Small intestine (tissue), 7 donors: ENCODE measurements around the gene KLC1. TPM values are rescaled to one million over a fixed set of nuclear protein-coding genes. Genes with fewer than 3 reads are reported as not detected.

ENCODE experiments used
- DNase-seq, 2 donors: peaks; one replicate each; pipeline versions ENCODE4 v3.0.0 to v3.0.0-alpha.2; 2013
- FAIRE-seq: peaks from 2 replicates; lab custom pipeline; 2012; peaks lifted over from hg19 to GRCh38; lab: Jason Lieb, UNC
- H3K27ac ChIP-seq, 3 donors: one replicate each; pipeline ENCODE4 v1.5.1; 2013; ENCODE audit warnings: low read length in 2 of 3, mild to moderate bottlenecking in 2 of 3, control low read depth in 1 of 3, inconsistent platforms in 1 of 3, low read depth in 1 of 3, moderate library complexity in 1 of 3
- H3K27me3 ChIP-seq, 3 donors: one replicate each; pipeline ENCODE4 v1.6.1; 2013; ENCODE audit warnings: low read length in 3 of 3, inconsistent platforms in 1 of 3; ENCODE audit not compliant: control insufficient read depth in 3 of 3, insufficient read depth in 3 of 3
- H3K36me3 ChIP-seq, 3 donors: one replicate each; pipeline ENCODE4 v1.6.1; 2013; ENCODE audit warnings: low read length in 3 of 3, inconsistent platforms in 1 of 3, low read depth in 1 of 3, mild to moderate bottlenecking in 1 of 3, moderate library complexity in 1 of 3; ENCODE audit not compliant: control insufficient read depth in 3 of 3, insufficient read depth in 2 of 3
- H3K4me1 ChIP-seq, 3 donors: one replicate each; pipeline ENCODE4 v1.6.1; 2013; ENCODE audit warnings: low read length in 2 of 3, inconsistent platforms in 1 of 3, low read depth in 1 of 3, mild to moderate bottlenecking in 1 of 3, moderate library complexity in 1 of 3; ENCODE audit not compliant: control insufficient read depth in 3 of 3, insufficient read depth in 2 of 3
- H3K4me3 ChIP-seq, 3 donors: one replicate each; pipeline ENCODE4 v1.5.1; 2013; ENCODE audit warnings: low read length in 3 of 3, control low read depth in 1 of 3, inconsistent platforms in 1 of 3, low read depth in 1 of 3, mild to moderate bottlenecking in 1 of 3, moderate library complexity in 1 of 3
- H3K9me3 ChIP-seq, 2 donors: one replicate each; pipeline ENCODE4 v1.6.1; 2013; ENCODE audit warnings: low read depth in 1 of 2, low read length in 1 of 2; ENCODE audit not compliant: control insufficient read depth in 2 of 2, insufficient read depth in 1 of 2
- WGBS, 3 donors: extraction: QIAGEN DNeasy Blood & Tissue Kit; methylation state at CpG; one replicate each; pipeline ENCODE4 v1.1.7; 2013; 5-methylcytosine and 5-hydroxymethylcytosine counted together
- polyA plus RNA-seq, 4 donors: library from polyadenylated mRNA; stranded (reverse) in 3 of 4; unstranded in 1 of 4; fragments of 200-250 nt in 3 of 4; fragments of 120-200 nt in 1 of 4; gene quantifications; one replicate each; pipeline versions ENCODE4 v1.2.1 to v1.2.3, GENCODE V29; 2013
- donor health status: healthy with polysubstance abuse.
- donor health status: control.
- donor health status: control.
- donor health status: Bipolar disorder and iron deficiency.
- donor health status: healthy.

KLC1 gene
- polyA plus RNA-seq, 4 donors = 45.9 to 74.4 (median 67.4) TPM

DNA sequence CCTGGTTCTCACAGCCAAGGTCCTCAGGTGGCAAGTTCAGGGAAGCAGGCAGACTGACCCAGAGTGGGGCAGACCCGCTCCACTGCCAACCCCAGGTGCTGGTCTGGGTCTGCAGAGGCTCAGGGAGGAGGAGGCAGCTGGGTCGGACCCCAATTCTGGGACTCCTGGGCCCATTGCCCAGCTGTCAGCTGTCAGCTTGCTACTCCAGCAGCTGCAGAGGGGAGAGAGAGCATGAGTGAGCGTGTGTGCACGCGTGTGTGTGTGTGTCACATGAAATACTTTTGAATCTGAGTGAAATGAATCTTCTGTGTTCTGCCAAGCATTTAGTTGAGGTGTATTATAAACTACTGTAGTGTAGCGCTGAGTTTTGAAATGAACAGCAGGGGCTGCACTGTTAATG is 55.5 kb downstream of the KLC1 start:
- no peak overlapping the region for H3K27ac ChIP-seq
- H3K4me1 ChIP-seq = peaks cover 0 to 2% (median 0%) of the 10 kb centered on the region in 3 donors
- H3K9me3 ChIP-seq = no peaks in the 10 kb centered on the region
- 78 to 97% (median 90%) methylated on average over 6 of the region's 6 CpGs for WGBS, 3 donors
- no peak for DNase-seq
- no peaks in the 10 kb centered on the region for H3K27me3 ChIP-seq
- no peak for FAIRE-seq
- no peak overlapping the region for H3K4me3 ChIP-seq
- H3K36me3 ChIP-seq = peaks cover 16 to 76% (median 31%) of the 10 kb centered on the region in 3 donors

- no peaks in the 10 kb centered on the region for H3K27me3 ChIP-seq
- no peak overlapping the region for H3K4me3 ChIP-seq
- H3K9me3 ChIP-seq = no peaks in the 10 kb centered on the region
- H3K4me1 ChIP-seq = peaks cover 0 to 2% (median 0%) of the 10 kb centered on the region in 3 donors
- no peak overlapping the region for H3K27ac ChIP-seq
- peaks cover 13 to 78% (median 27%) of the 10 kb centered on the region in 3 donors for H3K36me3 ChIP-seq
- WGBS, 3 donors = 89 to 96% (median 91%) methylated on average over 15 of the region's 15 CpGs
- FAIRE-seq = no peak
- no peak for DNase-seq
Observed at GRCh38 chr14:103684871-103685270, 55.9 kb downstream of the KLC1 start.

GRCh38 chr14:103685276-103686211 is 56.5 kb downstream of the KLC1 start:
- no peak for FAIRE-seq
- 93 to 96% (median 94%) methylated on average over 23 of the region's 23 CpGs for WGBS, 3 donors
- H3K4me3 ChIP-seq = no peak overlapping the region
- no peak for DNase-seq
- H3K27me3 ChIP-seq = no peaks in the 10 kb centered on the region
- peaks cover 0 to 2% (median 0%) of the 10 kb centered on the region in 3 donors for H3K4me1 ChIP-seq
- no peak overlapping the region for H3K27ac ChIP-seq
- peaks cover 13 to 81% (median 26%) of the 10 kb centered on the region in 3 donors for H3K36me3 ChIP-seq
- no peaks in the 10 kb centered on the region for H3K9me3 ChIP-seq

- Histone ChIP-seq H3K9me3 (no peaks in the 10 kb centered on the region), H3K36me3 (peaks cover 11 to 73% (median 19%) of the 10 kb centered on the region in 3 donors), H3K27ac (no peak overlapping the region), H3K4me1 (peaks cover 0 to 2% (median 0%) of the 10 kb centered on the region in 3 donors), H3K4me3 (no peak overlapping the region), H3K27me3 (no peaks in the 10 kb centered on the region)
- DNase-seq = no peak
- WGBS, 3 donors = 86 to 94% (median 91%) methylated on average over 19 of the region's 19 CpGs
- FAIRE-seq = no peak
Observed at GRCh38 chr14:103686831-103687485, 57.9 kb downstream of the KLC1 start.

- WGBS, 3 donors = 92 to 96% (median 93%) methylated on average over 4 of the region's 4 CpGs
- Histone ChIP-seq H3K4me3 (no peak overlapping the region), H3K4me1 (peaks cover 0 to 2% (median 0%) of the 10 kb centered on the region in 3 donors), H3K27me3 (no peaks in the 10 kb centered on the region), H3K27ac (no peak overlapping the region), H3K9me3 (no peaks in the 10 kb centered on the region), H3K36me3 (peaks cover 11 to 72% (median 21%) of the 10 kb centered on the region in 3 donors)
- DNase-seq (no peak), FAIRE-seq (no peak)
Observed at GRCh38 chr14:103687712-103688111, 58.7 kb downstream of the KLC1 start.

GRCh38 chr14:103688441-103688840 is 59.4 kb downstream of the KLC1 start:
- peaks cover 0 to 2% (median 0%) of the 10 kb centered on the region in 3 donors for H3K4me1 ChIP-seq
- DNase-seq (no peak), FAIRE-seq (no peak)
- no peaks in the 10 kb centered on the region for H3K9me3 ChIP-seq
- no peak overlapping the region for H3K4me3 ChIP-seq
- no peak overlapping the region for H3K27ac ChIP-seq
- peaks cover 6 to 72% (median 21%) of the 10 kb centered on the region in 3 donors for H3K36me3 ChIP-seq
- H3K27me3 ChIP-seq = no peaks in the 10 kb centered on the region
- WGBS, 3 donors = 90 to 95% (median 90%) methylated on average over 5 of the region's 5 CpGs

DNA sequence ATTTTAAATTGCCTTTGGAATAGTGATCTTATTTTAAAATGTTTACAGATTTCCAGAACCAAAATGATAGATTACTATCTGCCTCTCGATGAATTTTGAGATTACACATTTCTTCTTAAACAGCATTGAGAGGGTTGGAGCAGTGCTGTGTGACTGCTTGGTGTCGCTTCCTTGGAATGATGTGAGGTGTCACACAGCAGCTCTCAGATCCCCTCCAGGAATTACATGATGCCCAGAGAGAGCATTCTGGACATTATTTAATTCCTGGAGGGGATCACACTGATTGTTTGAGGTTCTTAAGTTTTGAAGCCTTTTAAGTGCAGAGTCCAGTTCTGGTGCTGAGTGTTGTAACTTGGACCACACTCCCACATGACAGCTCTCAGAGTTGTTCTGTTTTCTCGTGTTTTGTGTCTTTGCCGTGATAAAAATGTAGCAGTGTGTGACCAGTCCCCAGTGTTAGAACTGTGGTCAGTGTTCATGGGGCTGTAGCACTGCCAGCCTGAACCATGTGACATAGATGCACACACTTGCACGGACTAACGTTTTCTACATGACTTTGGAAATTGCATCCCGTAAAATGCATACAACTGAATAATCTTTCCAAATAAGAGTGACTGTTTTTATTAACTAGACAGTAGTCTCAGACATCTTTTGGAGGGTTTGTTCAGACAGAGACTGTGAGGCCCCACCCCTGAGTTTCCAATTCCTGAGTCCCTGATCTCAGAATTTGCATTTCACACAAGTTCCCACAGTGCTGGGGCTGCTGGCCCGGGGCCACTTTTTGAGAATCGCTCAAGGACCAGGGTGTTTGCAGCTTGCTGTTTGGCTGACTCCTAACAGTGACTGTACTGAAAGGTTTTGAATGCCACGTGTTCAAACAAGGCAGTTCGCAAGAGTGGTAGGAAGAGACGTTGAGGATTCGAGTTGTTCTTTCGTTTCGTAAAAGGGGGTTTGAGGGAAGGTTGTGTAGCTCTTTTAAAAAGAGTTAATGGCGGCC is 60.2 kb downstream of the KLC1 start:
- Histone ChIP-seq H3K27ac (peak overlapping the region in 1 of 3 donors; percentile 19), H3K9me3 (no peaks in the 10 kb centered on the region), H3K4me3 (no peak overlapping the region), H3K4me1 (peaks cover 0 to 2% (median 0%) of the 10 kb centered on the region in 3 donors), H3K36me3 (peaks cover 6 to 73% (median 21%) of the 10 kb centered on the region in 3 donors), H3K27me3 (no peaks in the 10 kb centered on the region)
- FAIRE-seq = no peak
- 70 to 91% (median 78%) methylated on average over 16 of the region's 16 CpGs for WGBS, 3 donors
- DNase-seq = no peak
